GM12878 (cell line): ENCODE data around the gene RPP40. TPM values are rescaled to one million over a fixed set of nuclear protein-coding genes. Genes with fewer than 3 reads are reported as not detected.
"Not testable (repeated sequence)": the region's sequence is repeated elsewhere in the genome, so short reads cannot be mapped to it uniquely, and the experiment has no call there.

Source experiments
- ATAC-seq: fragments of 200-7000 bp; cut with Tn5 transposase; 3 replicates; pipeline ENCODE4 v1.9.1; 2020; ENCODE audit warnings: mild to moderate bottlenecking, moderate library complexity
- BruUV-seq: library from RNA; stranded (reverse); fragments of 400-500 nt; replicated peaks from 2 replicates; lab custom pipeline; 2021; lab: Mats Ljungman, UMichigan
- CTCF ChIA-PET: fragments of 300-600 bp; sonication (Branson Sonifier 250); formaldehyde crosslinking; extraction: SDS; loops from one replicate; lab custom pipeline; 2021; ENCODE audit warnings: inconsistent platforms; lab: Yijun Ruan, JAX
- POLR2A ChIA-PET: fragments of 350-600 bp; formaldehyde crosslinking; extraction: SDS; loops from one replicate; lab custom pipeline; 2021; ENCODE audit warnings: inconsistent platforms; lab: Charles Lee
- RAD21 ChIA-PET: fragments of 300-600 bp; sonication (Branson Sonifier 250); formaldehyde crosslinking; loops from one replicate; lab custom pipeline; 2023; ENCODE audit warnings: antibody characterized with exemption; ENCODE audit not compliant: unreplicated experiment; lab: Charles Lee
- SMC1A ChIA-PET: fragments of 300-600 bp; sonication (Branson Sonifier 250); formaldehyde crosslinking; loops from one replicate; lab custom pipeline; 2023; ENCODE audit not compliant: unreplicated experiment, uncharacterized antibody; lab: Charles Lee
- DNase-seq: peaks from one replicate; pipeline ENCODE4 v3.0.0-alpha.2; 2011; ENCODE audit warnings: low read depth, low spot score
- FAIRE-seq: peaks from 3 replicates; lab custom pipeline; 2011; peaks lifted over from hg19 to GRCh38; lab: Jason Lieb, UNC
- H2AFZ ChIP-seq: 2 replicates; pipeline ENCODE4 v1.6.0; 2011; ENCODE audit warnings: low read depth, low read length, control low read depth; ENCODE audit not compliant: control insufficient read depth
- H3K27ac ChIP-seq: 2 replicates; pipeline ENCODE4 v1.5.1; 2011; ENCODE audit warnings: control low read depth; ENCODE audit not compliant: control insufficient read depth, insufficient read depth
- H3K27me3 ChIP-seq, 2 experiments: replicated peaks in 1 of 2; 2 replicates each; pipeline versions ENCODE4 v1.6.0 to v1.6.1; 2011; ENCODE audit warnings: low read length in 1 of 2; ENCODE audit not compliant: control insufficient read depth in 2 of 2, insufficient read depth in 2 of 2
- H3K36me3 ChIP-seq, 2 experiments: 2 replicates each; pipeline ENCODE4 v1.5.1; 2011; ENCODE audit warnings: low read length in 1 of 2; ENCODE audit not compliant: control insufficient read depth in 2 of 2, insufficient read depth in 2 of 2
- H3K4me1 ChIP-seq: 2 replicates; pipeline ENCODE4 v1.6.1; 2011; ENCODE audit warnings: mild to moderate bottlenecking, low read length, moderate library complexity, mixed read lengths; ENCODE audit not compliant: control insufficient read depth, insufficient read depth
- H3K4me2 ChIP-seq: 2 replicates; pipeline ENCODE4 v1.6.0; 2011; ENCODE audit warnings: control low read depth; ENCODE audit not compliant: control insufficient read depth, insufficient read depth
- H3K4me3 ChIP-seq: fragments of 200-600 bp; sonication (generic); 2 replicates; pipeline ENCODE4 v1.5.1; 2016
- H3K79me2 ChIP-seq: 2 replicates; pipeline ENCODE4 v1.6.0; 2011; ENCODE audit warnings: low read length; ENCODE audit not compliant: control insufficient read depth, insufficient read depth
- H3K9ac ChIP-seq: 2 replicates; pipeline ENCODE4 v1.8.0; 2011; ENCODE audit warnings: low read length, control low read depth, mixed read lengths; ENCODE audit not compliant: control insufficient read depth, insufficient read depth
- H3K9me3 ChIP-seq: replicated peaks from 3 replicates; pipeline ENCODE4 v1.5.1; 2011; ENCODE audit warnings: mild to moderate bottlenecking, low read length; ENCODE audit not compliant: control insufficient read depth, insufficient read depth
- H4K20me1 ChIP-seq: 2 replicates; pipeline ENCODE4 v1.6.0; 2011; ENCODE audit not compliant: control insufficient read depth, insufficient read depth
- IKZF1 ChIP-seq: fragments of 450-650 bp; conservative IDR thresholded peaks from 2 replicates; pipeline ENCODE4 v1.6.1; 2017; ENCODE audit warnings: antibody characterized with exemption, mild to moderate bottlenecking
- IRF4 ChIP-seq: IDR thresholded peaks from 2 replicates; pipeline ENCODE4 v1.6.1; 2011; ENCODE audit warnings: low read depth, low read length
- NFXL1 ChIP-seq: fragments of 450-650 bp; IDR thresholded peaks from 2 replicates; pipeline ENCODE4 v1.6.1; 2017; ENCODE audit warnings: antibody characterized with exemption, mild to moderate bottlenecking, borderline replicate concordance
- NR2F1 ChIP-seq: fragments of 450-650 bp; conservative IDR thresholded peaks from 2 replicates; pipeline ENCODE4 v1.6.1; 2017; ENCODE audit warnings: mild to moderate bottlenecking
- ZNF592 ChIP-seq: fragments of 450-650 bp; IDR thresholded peaks from 2 replicates; pipeline ENCODE4 v1.6.1; 2017; ENCODE audit warnings: mild to moderate bottlenecking, moderate library complexity
- WGBS: methylation state at CpG from one replicate; pipeline ENCODE4 v1.1.6; 2016; ENCODE audit warnings: low lambda C conversion rate; ENCODE audit not compliant: insufficient replicate concordance, insufficient coverage; ENCODE audit errors: missing lambda C conversion rate; 5-methylcytosine and 5-hydroxymethylcytosine counted together
- in situ Hi-C: fragments of 300-500 bp; cut with MboI; formaldehyde crosslinking; loops from 9 replicates; pipeline ENCODE4 v1.14.3; 2018; ENCODE audit warnings: mixed read lengths
- intact Hi-C: fragments of 100-400 bp; cut with micrococcal nuclease; formaldehyde crosslinking; loops from one replicate; pipeline ENCODE4 v1.14.2; 2022; ENCODE audit not compliant: unreplicated experiment
- polyA plus RNA-seq, 11 experiments: library from polyadenylated mRNA; depleted of rRNA in 4 of 11; unstranded in 6 of 11; stranded (reverse) in 5 of 11; fragments of >200 nt; fragmentation: Nextera tagmentation in 4 of 11; fragmentation: Illumina TruSeq in 1 of 11; extraction: Ambion mirVana in 4 of 11; extraction: Trizol in 1 of 11; gene quantifications; 1 replicate in 1 of 11; 2 replicates in 10 of 11; pipeline versions ENCODE4 v1.2.1 to v1.2.3, GENCODE V29; 2011 to 2016; ENCODE audit warnings: inconsistent platforms in 2 of 11, missing spikeins in 2 of 11, low read depth in 1 of 11
- total RNA-seq, 4 experiments: library from RNA; depleted of rRNA in 3 of 4; stranded (reverse); fragments of >200 nt in 3 of 4; fragmentation: Illumina TruSeq in 1 of 4; extraction: Trizol in 1 of 4; gene quantifications; 2 replicates each; pipeline versions ENCODE4 v1.2.1 to v1.2.3, GENCODE V29; 2013 to 2021
- TF ChIP-seq, protein P1 (sequence below): fragments of 450-650 bp; IDR thresholded peaks from 2 replicates; pipeline ENCODE4 v1.6.1; 2017; ENCODE audit warnings: low read depth, mild to moderate bottlenecking, moderate library complexity

The RPP40 gene
- total and polyA plus RNA-seq, 10 of the 15 experiments (the other 5 are each of a cell fraction or from before 2014, with no cell fraction given) = 5.6 to 46.3 (median 21.7) TPM

GRCh38 chr6:5006222-5006621, 2.4 kb upstream of the RPP40 start:
- ChIA-PET CTCF (interaction anchor here (1.0 to 1.4 kb wide), 4 partner anchors 10 to 152 kb away, joined by 3 read pairs; no protein-coding TSS in a partner anchor), RAD21 (no interaction called here), POLR2A (interaction anchor here (0.7 kb wide), 1 partner anchor 204 kb away, joined by 3 read pairs; no protein-coding TSS in a partner anchor), SMC1A (no interaction called here)
- no peaks in the 10 kb centered on the region for H3K9me3 ChIP-seq
- H4K20me1 ChIP-seq = no peaks in the 10 kb centered on the region
- WGBS = 87% methylated on average over 6 of the region's 6 CpGs
- intact Hi-C loops (no loop called here), in situ Hi-C loops (no loop called here)
- no peak overlapping the region for H3K9ac ChIP-seq
- H3K36me3 ChIP-seq = no peaks in the 10 kb centered on the region
- H3K79me2 ChIP-seq = no peaks in the 10 kb centered on the region
- H3K27me3 ChIP-seq = no peaks in the 10 kb centered on the region
- H3K4me2 ChIP-seq = no peak overlapping the region
- H3K4me1 ChIP-seq = no peaks in the 10 kb centered on the region; the same call in 1 of the 2 replicates
- H2AFZ ChIP-seq = no peak overlapping the region
- ATAC-seq = no peak
- H3K27ac ChIP-seq = no peak overlapping the region
- no TSS peak for BruUV-seq
- no peak for TF ChIP-seq NFXL1
- TF ChIP-seq IKZF1 = no peak
- TF ChIP-seq ZNF592 = no peak
- TF ChIP-seq, protein P1, sequence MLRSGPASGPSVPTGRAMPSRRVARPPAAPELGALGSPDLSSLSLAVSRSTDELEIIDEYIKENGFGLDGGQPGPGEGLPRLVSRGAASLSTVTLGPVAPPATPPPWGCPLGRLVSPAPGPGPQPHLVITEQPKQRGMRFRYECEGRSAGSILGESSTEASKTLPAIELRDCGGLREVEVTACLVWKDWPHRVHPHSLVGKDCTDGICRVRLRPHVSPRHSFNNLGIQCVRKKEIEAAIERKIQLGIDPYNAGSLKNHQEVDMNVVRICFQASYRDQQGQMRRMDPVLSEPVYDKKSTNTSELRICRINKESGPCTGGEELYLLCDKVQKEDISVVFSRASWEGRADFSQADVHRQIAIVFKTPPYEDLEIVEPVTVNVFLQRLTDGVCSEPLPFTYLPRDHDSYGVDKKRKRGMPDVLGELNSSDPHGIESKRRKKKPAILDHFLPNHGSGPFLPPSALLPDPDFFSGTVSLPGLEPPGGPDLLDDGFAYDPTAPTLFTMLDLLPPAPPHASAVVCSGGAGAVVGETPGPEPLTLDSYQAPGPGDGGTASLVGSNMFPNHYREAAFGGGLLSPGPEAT = no peak
- no peak for TF ChIP-seq IRF4
- TF ChIP-seq NR2F1 = no peak
- H3K4me3 ChIP-seq = no peak overlapping the region
- DNase-seq = no peak
- FAIRE-seq = no peak

DNA sequence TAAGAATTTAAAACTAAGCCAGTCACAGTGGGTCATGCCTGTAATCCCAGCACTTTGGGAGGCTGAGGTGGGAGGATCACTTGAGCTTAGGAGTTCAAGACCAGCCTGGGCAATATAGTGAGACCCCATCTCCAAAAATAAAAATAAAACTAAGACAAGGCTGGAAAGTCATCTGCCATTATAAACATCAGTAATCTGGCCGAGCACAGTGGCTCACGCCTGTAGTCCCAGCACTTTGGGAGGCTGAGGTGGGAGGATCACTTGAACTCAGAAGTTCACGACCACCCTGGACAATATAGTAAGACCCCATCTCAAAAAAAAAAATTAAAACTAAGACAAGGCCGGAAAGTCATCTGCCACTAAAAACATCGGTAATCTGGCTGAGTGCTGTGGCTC, 1.2 kb upstream of the RPP40 start:
- H3K9ac ChIP-seq, H3K4me2 ChIP-seq, SMC1A ChIA-PET, H3K79me2 ChIP-seq, ATAC-seq, H3K36me3 ChIP-seq, H3K4me1 ChIP-seq, DNase-seq, H3K4me3 ChIP-seq, in situ Hi-C loops, H3K27me3 ChIP-seq, H3K9me3 ChIP-seq, H3K27ac ChIP-seq, RAD21 ChIA-PET, H4K20me1 ChIP-seq, intact Hi-C loops, POLR2A ChIA-PET, CTCF ChIA-PET, BruUV-seq, FAIRE-seq: not testable (repeated sequence)
- WGBS = 96% methylated on average over 5 of the region's 5 CpGs
- peak overlapping the region; percentile 97 for H2AFZ ChIP-seq
